ENCODE results near the gene CAB39.

DNA sequence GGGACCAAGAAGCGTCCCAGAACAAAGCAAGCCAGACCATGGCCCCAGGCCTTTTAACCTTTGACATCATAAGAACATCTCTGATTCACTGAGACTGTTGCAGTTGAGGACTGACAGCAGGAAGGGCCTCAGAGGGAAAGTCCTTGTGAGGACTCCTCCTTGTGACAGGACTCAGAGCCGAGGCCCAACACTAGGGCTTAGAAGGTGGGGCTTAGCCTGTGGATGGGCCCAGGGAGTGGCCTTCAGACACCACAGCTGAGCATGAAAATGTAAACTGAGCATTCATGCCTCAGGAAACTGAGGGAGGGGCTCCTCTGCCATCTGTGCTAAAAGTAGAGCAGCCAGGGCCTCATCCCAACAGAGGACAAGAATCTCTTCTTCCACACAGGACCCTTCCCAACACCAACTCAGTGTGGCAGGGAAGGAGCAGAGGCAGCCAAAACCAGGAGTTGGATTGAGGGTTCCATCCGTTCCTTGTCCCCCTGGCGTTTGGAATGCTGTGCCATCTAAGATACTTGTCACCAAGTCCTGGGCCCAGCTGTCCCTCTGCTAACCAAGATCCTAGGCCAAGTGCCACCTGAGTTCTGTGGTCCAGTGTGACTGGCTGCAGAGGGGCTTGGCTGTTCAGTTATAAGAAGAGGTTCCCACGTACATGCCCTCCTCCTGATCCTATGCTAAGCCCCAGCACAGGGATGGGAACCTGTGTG is 37.5 kb upstream of the CAB39 start:
- TF ChIP-seq CTCF (IDR thresholded peaks at IDR 0.05), result no peak
- no peak for TF ChIP-seq POLR2A (IDR thresholded peaks at IDR 0.05)
